Mucosa of descending colon (tissue), 3 donors: ENCODE data around the gene APOA1. TPM values are rescaled to one million over a fixed set of nuclear protein-coding genes. Genes with fewer than 3 reads are reported as not detected.
A peak's percentile ranks its signal among the peaks of the same experiment; 100 is the strongest.
"Not testable (repeated sequence)": the region's sequence is repeated elsewhere in the genome, so short reads cannot be mapped to it uniquely, and the experiment has no call there.

ENCODE experiments used
- ATAC-seq: fragments of 200-7000 bp; cut with Tn5 transposase; one replicate; pipeline ENCODE4 v1.9.1; 2020; ENCODE audit warnings: mild to moderate bottlenecking, moderate library complexity
- DNase-seq, 3 donors: peaks; one replicate each; pipeline ENCODE4 v3.0.0-alpha.2; 2020
- H3K36me3 ChIP-seq: fragments of 200-600 bp; one replicate; pipeline ENCODE4 v1.8.0; 2021; ENCODE audit warnings: low read depth, mild to moderate bottlenecking
- H3K4me1 ChIP-seq: fragments of 200-600 bp; one replicate; pipeline ENCODE4 v1.8.0; 2021; ENCODE audit warnings: low read depth, mild to moderate bottlenecking
- H3K4me3 ChIP-seq: fragments of 200-600 bp; one replicate; pipeline ENCODE4 v1.8.0; 2021; ENCODE audit warnings: mild to moderate bottlenecking
- H3K9me3 ChIP-seq: fragments of 200-600 bp; one replicate; pipeline ENCODE4 v1.8.0; 2021; ENCODE audit warnings: mild to moderate bottlenecking
- CTCF ChIP-seq: fragments of 200-600 bp; IDR thresholded peaks from one replicate; pipeline ENCODE4 v1.8.0; 2022; ENCODE audit warnings: antibody characterized with exemption, mild to moderate bottlenecking
- intact Hi-C, 2 donors: fragments of 100-400 bp; cut with DNase I in 1 of 2; cut with micrococcal nuclease in 1 of 2; formaldehyde crosslinking; loops; one replicate each; pipeline versions ENCODE4 v1.11.0 to v1.11.1; 2022; cut with DNase I, micrococcal nuclease
- total RNA-seq, 3 donors: library from RNA; stranded (reverse); fragmentation: NEBNext Ultra II Directional in 2 of 3; extraction: Animal tissue kit (Norgen Biotek cat#: 25700) in 2 of 3; gene quantifications; one replicate each; pipeline versions ENCODE4 v1.2.1 to v1.2.4, GENCODE V29; 2021 to 2023
- donor health status: DM: no; HTN: no; CAD: no; lungs with moderate emphysema.
- donor health status: DM: no; HTN: no; CAD: no.
- donor health status: DM: no; HTN: yes; CAD: no.

Gene APOA1
- total RNA-seq, 3 donors from 2014 or later, result 0.31 to 0.46 TPM; not detected in 1

- no peak for ATAC-seq
- DNase-seq, result no peak
- H3K9me3 ChIP-seq, result no peaks in the 10 kb centered on the region
- H3K4me1 ChIP-seq, result peaks cover 6% of the 10 kb centered on the region
- intact Hi-C loops, result no loop called here
- no peak overlapping the region for H3K4me3 ChIP-seq
- no peak for TF ChIP-seq CTCF
- H3K36me3 ChIP-seq, result no peaks in the 10 kb centered on the region
These were observed 810 bp downstream of the APOA1 start for GRCh38 chr11:116836632-116836991.

GRCh38 chr11:116835791-116836631, 1.4 kb downstream of the APOA1 start:
- ATAC-seq, result peak; percentile 91
- H3K4me1 ChIP-seq, result peaks cover 6% of the 10 kb centered on the region
- H3K9me3 ChIP-seq, result no peaks in the 10 kb centered on the region
- intact Hi-C loops, result no loop called here
- no peaks in the 10 kb centered on the region for H3K36me3 ChIP-seq
- peak; percentile 86 to 88 (median 88) for DNase-seq
- peak; percentile 62 for TF ChIP-seq CTCF
- no peak overlapping the region for H3K4me3 ChIP-seq

- no peak for DNase-seq
These were observed 2.2 kb downstream of the APOA1 start for GRCh38 chr11:116835042-116835772.

GRCh38 chr11:116834535-116835041, 2.8 kb downstream of the APOA1 start:
- ATAC-seq, DNase-seq, H3K36me3 ChIP-seq, H3K4me1 ChIP-seq, intact Hi-C loops, H3K4me3 ChIP-seq, H3K9me3 ChIP-seq: not testable (repeated sequence)

More at GRCh38 chr11:116835042-116835772, 2.2 kb downstream of the APOA1 start:
- Histone ChIP-seq H3K4me3 (no peak overlapping the region), H3K36me3 (no peaks in the 10 kb centered on the region), H3K9me3 (no peaks in the 10 kb centered on the region), H3K4me1 (peaks cover 6% of the 10 kb centered on the region)
- intact Hi-C loops, result no loop called here
- no peak for TF ChIP-seq CTCF
- ATAC-seq, result peak; percentile 2

GRCh38 chr11:116833816-116834534, 3.4 kb downstream of the APOA1 start:
- no peak for ATAC-seq

More at GRCh38 chr11:116833816-116834534, 3.4 kb downstream of the APOA1 start:
- Histone ChIP-seq H3K36me3 (no peaks in the 10 kb centered on the region), H3K9me3 (no peaks in the 10 kb centered on the region), H3K4me1 (peaks cover 6% of the 10 kb centered on the region), H3K4me3 (no peak overlapping the region)
- intact Hi-C loops, result no loop called here
- no peak for TF ChIP-seq CTCF
- no peak for DNase-seq
